ENCODE measurements around the gene MYOD1. TPM values are rescaled to one million over a fixed set of nuclear protein-coding genes. Genes with fewer than 3 reads are reported as not detected.

Gene MYOD1
- total RNA-seq, 1 experiment from 2014 or later = not detected

DNA sequence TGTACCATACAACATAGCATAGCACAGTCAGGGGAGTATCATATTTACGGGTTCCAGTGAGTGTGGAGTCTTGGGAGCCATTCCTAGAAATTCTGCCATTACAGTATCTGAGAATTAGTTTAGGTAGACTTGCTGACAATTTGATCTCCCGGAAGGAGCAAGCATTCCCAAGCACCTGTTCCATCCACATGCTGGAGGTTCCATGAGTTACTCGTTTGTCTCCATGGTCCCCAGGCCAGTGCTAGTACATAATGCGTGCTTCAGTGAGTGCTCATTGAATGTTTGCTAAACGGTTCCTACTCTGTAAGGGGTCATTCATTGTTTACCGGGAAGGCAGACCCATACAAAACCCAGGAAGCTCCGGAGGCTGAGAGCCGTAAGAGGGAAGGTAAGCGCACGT is 27.4 kb upstream of the MYOD1 start:
- no TSS peak for BruUV-seq (replicated peaks)
- DNase-seq (no peak), ATAC-seq (no peak)
- no peak overlapping the region for H3K9ac ChIP-seq (ENCODE audit: low read length)
- no peak overlapping the region for H3K4me2 ChIP-seq (ENCODE audit: low read length)
- H3F3A ChIP-seq (ENCODE audit: low read length, unreplicated experiment) = no peaks in the 10 kb centered on the region
- TF ChIP-seq, protein P1, sequence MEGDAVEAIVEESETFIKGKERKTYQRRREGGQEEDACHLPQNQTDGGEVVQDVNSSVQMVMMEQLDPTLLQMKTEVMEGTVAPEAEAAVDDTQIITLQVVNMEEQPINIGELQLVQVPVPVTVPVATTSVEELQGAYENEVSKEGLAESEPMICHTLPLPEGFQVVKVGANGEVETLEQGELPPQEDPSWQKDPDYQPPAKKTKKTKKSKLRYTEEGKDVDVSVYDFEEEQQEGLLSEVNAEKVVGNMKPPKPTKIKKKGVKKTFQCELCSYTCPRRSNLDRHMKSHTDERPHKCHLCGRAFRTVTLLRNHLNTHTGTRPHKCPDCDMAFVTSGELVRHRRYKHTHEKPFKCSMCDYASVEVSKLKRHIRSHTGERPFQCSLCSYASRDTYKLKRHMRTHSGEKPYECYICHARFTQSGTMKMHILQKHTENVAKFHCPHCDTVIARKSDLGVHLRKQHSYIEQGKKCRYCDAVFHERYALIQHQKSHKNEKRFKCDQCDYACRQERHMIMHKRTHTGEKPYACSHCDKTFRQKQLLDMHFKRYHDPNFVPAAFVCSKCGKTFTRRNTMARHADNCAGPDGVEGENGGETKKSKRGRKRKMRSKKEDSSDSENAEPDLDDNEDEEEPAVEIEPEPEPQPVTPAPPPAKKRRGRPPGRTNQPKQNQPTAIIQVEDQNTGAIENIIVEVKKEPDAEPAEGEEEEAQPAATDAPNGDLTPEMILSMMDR (conservative IDR thresholded peaks at IDR 0.05; ENCODE audit: low read depth, low read length) = no peak
- ChIA-PET CTCF (no interaction called here), POLR2A (ENCODE audit: unreplicated experiment) (no interaction called here)
- H3K79me2 ChIP-seq (ENCODE audit: low read length) = no peaks in the 10 kb centered on the region
- intact Hi-C loops (cut with micrococcal nuclease) = no loop called here
- no peak overlapping the region for H2AFZ ChIP-seq (ENCODE audit: low read length)
- H3K4me1 ChIP-seq (ENCODE audit: insufficient read depth, low read length) = no peaks in the 10 kb centered on the region
- H3K4me3 ChIP-seq (ENCODE audit: low read length) = no peak overlapping the region
- peaks cover 70% of the 10 kb centered on the region for H3K27me3 ChIP-seq (ENCODE audit: low read length)
- H3K27ac ChIP-seq (ENCODE audit: low read length) = no peak overlapping the region
- H3K9me3 ChIP-seq (ENCODE audit: low read length) = no peaks in the 10 kb centered on the region
- no peaks in the 10 kb centered on the region for H3K9me2 ChIP-seq (replicated peaks; ENCODE audit: low read length)
- no peaks in the 10 kb centered on the region for H4K20me1 ChIP-seq (ENCODE audit: low read length)
- H3K36me3 ChIP-seq (ENCODE audit: low read depth, low read length) = no peaks in the 10 kb centered on the region

DNA sequence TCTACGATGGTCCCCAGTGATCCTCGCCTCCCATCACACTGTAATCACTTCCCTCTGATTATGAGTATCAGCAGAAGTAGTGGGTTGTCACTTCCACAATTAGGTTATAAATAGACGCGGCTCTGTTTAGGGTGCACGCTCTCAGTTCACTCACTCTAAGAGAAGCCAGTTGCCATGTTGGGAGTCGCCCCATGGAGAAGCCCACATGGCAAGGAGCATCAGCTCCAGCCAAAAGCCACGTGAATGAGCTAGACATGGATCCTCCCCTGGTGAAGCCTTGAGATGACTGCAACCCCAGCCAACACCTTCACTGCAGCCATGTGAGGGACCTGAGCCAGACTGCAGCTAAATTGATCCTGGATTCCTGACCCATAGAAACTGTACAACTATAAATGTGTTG is 26.4 kb upstream of the MYOD1 start:
- TF ChIP-seq EZH2 (IDR thresholded peaks at IDR 0.05; ENCODE audit: low read length, unreplicated experiment) (no peak), EZH2phosphoT487 (IDR thresholded peaks at IDR 0.05; ENCODE audit: borderline replicate concordance, low read length) (no peak)
- TF ChIP-seq, protein P1 (conservative IDR thresholded peaks at IDR 0.05; ENCODE audit: low read depth, low read length) = no peak
- Histone ChIP-seq H3F3A (ENCODE audit: low read length, unreplicated experiment) (no peaks in the 10 kb centered on the region), H3K27me3 (ENCODE audit: low read length) (peaks cover 74% of the 10 kb centered on the region), H4K20me1 (ENCODE audit: low read length) (no peaks in the 10 kb centered on the region), H3K4me3 (ENCODE audit: low read length) (no peak overlapping the region), H3K27ac (ENCODE audit: low read length) (no peak overlapping the region), H3K4me1 (ENCODE audit: insufficient read depth, low read length) (no peaks in the 10 kb centered on the region), H3K9me3 (ENCODE audit: low read length) (no peaks in the 10 kb centered on the region), H3K79me2 (ENCODE audit: low read length) (no peaks in the 10 kb centered on the region), H3K9me2 (replicated peaks; ENCODE audit: low read length) (no peaks in the 10 kb centered on the region), H3K36me3 (ENCODE audit: low read depth, low read length) (no peaks in the 10 kb centered on the region), H2AFZ (ENCODE audit: low read length) (no peak overlapping the region), H3K9ac (ENCODE audit: low read length) (no peak overlapping the region), H3K4me2 (ENCODE audit: low read length) (no peak overlapping the region)
- intact Hi-C loops (cut with micrococcal nuclease) = no loop called here
- POLR2A ChIA-PET (ENCODE audit: unreplicated experiment) = no interaction called here
- no TSS peak for BruUV-seq (replicated peaks)
- CTCF ChIA-PET = no interaction called here
- DNase-seq (no peak), ATAC-seq (no peak)

DNA sequence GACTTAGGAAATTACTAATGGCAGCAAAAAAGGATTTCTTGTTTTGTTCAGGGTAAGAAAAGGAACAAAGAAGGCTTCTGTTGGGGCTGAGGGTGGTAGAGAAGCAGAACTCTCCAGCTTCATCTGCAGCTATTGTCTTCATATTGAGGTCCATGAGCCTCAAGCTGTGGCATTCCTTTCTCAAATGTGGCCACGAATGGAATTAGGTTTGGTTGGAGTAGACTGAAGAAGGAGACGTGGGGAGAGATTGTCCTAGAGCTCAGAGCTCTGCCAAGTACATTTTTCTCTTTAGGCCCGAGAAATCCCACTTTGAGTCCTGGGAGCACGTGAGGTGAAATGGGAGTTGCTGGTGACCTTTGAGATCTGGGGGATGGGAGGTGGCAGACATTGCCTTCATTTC is 25.8 kb upstream of the MYOD1 start:
- DNase-seq (no peak), ATAC-seq (no peak)
- POLR2A ChIA-PET (ENCODE audit: unreplicated experiment) = no interaction called here
- no peak for TF ChIP-seq EZH2 (IDR thresholded peaks at IDR 0.05; ENCODE audit: low read length, unreplicated experiment)
- TF ChIP-seq, protein P1 (conservative IDR thresholded peaks at IDR 0.05; ENCODE audit: low read depth, low read length) = no peak
- TF ChIP-seq EZH2phosphoT487 (IDR thresholded peaks at IDR 0.05; ENCODE audit: borderline replicate concordance, low read length) = no peak
- Histone ChIP-seq H3K9me2 (replicated peaks; ENCODE audit: low read length) (no peaks in the 10 kb centered on the region), H3K79me2 (ENCODE audit: low read length) (no peaks in the 10 kb centered on the region), H3K9me3 (ENCODE audit: low read length) (no peaks in the 10 kb centered on the region), H4K20me1 (ENCODE audit: low read length) (no peaks in the 10 kb centered on the region), H3K9ac (ENCODE audit: low read length) (no peak overlapping the region), H3K4me1 (ENCODE audit: insufficient read depth, low read length) (no peaks in the 10 kb centered on the region), H3K36me3 (ENCODE audit: low read depth, low read length) (no peaks in the 10 kb centered on the region), H3K27ac (ENCODE audit: low read length) (no peak overlapping the region), H3K4me3 (ENCODE audit: low read length) (no peak overlapping the region), H3K4me2 (ENCODE audit: low read length) (no peak overlapping the region), H3K27me3 (ENCODE audit: low read length) (peaks cover 73% of the 10 kb centered on the region), H3F3A (ENCODE audit: low read length, unreplicated experiment) (no peaks in the 10 kb centered on the region), H2AFZ (ENCODE audit: low read length) (no peak overlapping the region)
- intact Hi-C loops (cut with micrococcal nuclease) = no loop called here
- CTCF ChIA-PET = no interaction called here
- no TSS peak for BruUV-seq (replicated peaks)

Data from PC-3 (cell line).